Transverse colon (tissue), 4 donors: ENCODE measurements around the gene MYG1. TPM values are rescaled to one million over a fixed set of nuclear protein-coding genes. Genes with fewer than 3 reads are reported as not detected.
"Not testable (repeated sequence)": the region's sequence is repeated elsewhere in the genome, so short reads cannot be mapped to it uniquely, and the experiment has no call there.

Experiments used
- DNase-seq: peaks from one replicate; pipeline ENCODE4 v3.0.0-alpha.2; 2019
- H3K27ac ChIP-seq, 4 donors: fragments of 200-600 bp; sonication (generic); 2 replicates each; pipeline ENCODE4 v1.5.1; 2016 to 2018; ENCODE audit warnings: inconsistent platforms in 4 of 4
- H3K27me3 ChIP-seq: fragments of 200-600 bp; sonication (generic); 2 replicates; pipeline ENCODE4 v1.5.1; 2017; ENCODE audit warnings: inconsistent platforms
- H3K36me3 ChIP-seq, 4 donors: fragments of 200-600 bp; sonication (generic); 2 replicates each; pipeline ENCODE4 v1.5.1; 2017 to 2019; ENCODE audit warnings: inconsistent platforms in 4 of 4
- H3K4me1 ChIP-seq, 4 donors: fragments of 200-600 bp; sonication (generic); 2 replicates each; pipeline ENCODE4 v1.5.1; 2017 to 2020; ENCODE audit warnings: inconsistent platforms in 4 of 4
- H3K4me3 ChIP-seq, 4 donors: fragments of 200-600 bp; sonication (generic); 1 replicate in 1 of 4; 2 replicates in 3 of 4; pipeline versions ENCODE4 v1.5.1 to v1.6.1; 2017 to 2019; ENCODE audit warnings: inconsistent platforms in 4 of 4
- H3K9me3 ChIP-seq, 2 donors: fragments of 200-600 bp; sonication (generic); 2 replicates each; pipeline ENCODE4 v1.5.1; 2017 to 2019; ENCODE audit warnings: inconsistent platforms in 2 of 2
- EP300 ChIP-seq: sonication (generic); formaldehyde crosslinking; IDR thresholded peaks from one replicate; pipeline ENCODE4 v1.6.1; 2017; ENCODE audit warnings: antibody characterized with exemption, low read depth
- POLR2A ChIP-seq: fragments of 450-650 bp; IDR thresholded peaks from one replicate; pipeline ENCODE4 v1.6.1; 2016; ENCODE audit warnings: antibody characterized with exemption, mild to moderate bottlenecking, moderate library complexity
- POLR2AphosphoS5 ChIP-seq, 3 donors: sonication (generic); formaldehyde crosslinking; IDR thresholded peaks; one replicate each; pipeline ENCODE4 v1.6.1; 2016; ENCODE audit warnings: antibody characterized with exemption in 3 of 3
- WGBS, 2 donors: methylation state at CpG; one replicate each; pipeline ENCODE4 v1.1.5; 2018; ENCODE audit warnings: low coverage in 1 of 2; 5-methylcytosine and 5-hydroxymethylcytosine counted together
- in situ Hi-C, 4 donors: fragments of 200-750 bp; cut with MboI; loops; one replicate each; pipeline versions ENCODE4 v1.15.0 to v1.15.1; 2017; ENCODE audit warnings: low sequenced_read_pairs in 3 of 4, low pct_ligation_motif_present in 1 of 4, low pct_unique_long_range_greater_than_20kb in 1 of 4
- intact Hi-C: fragments of 100-400 bp; cut with DNase I; formaldehyde crosslinking; loops from one replicate; pipeline ENCODE4 v1.15.1; 2023; ENCODE audit warnings: low total_unique reads
- total RNA-seq, 4 donors: library from RNA; depleted of rRNA; stranded (reverse); fragments of >200 nt; gene quantifications; one replicate each; pipeline ENCODE4 v1.1.0, GENCODE V29; 2016
- TF ChIP-seq, protein P1 (sequence below), 5 experiments: fragments of 200-600 bp in 3 of 5; fragments of 450-650 bp in 2 of 5; sonication (generic) in 3 of 5; IDR thresholded peaks; 1 replicate in 2 of 5; 2 replicates in 3 of 5; pipeline ENCODE4 v1.5.1; 2016 to 2017; ENCODE audit warnings: antibody characterized with exemption in 5 of 5, inconsistent platforms in 3 of 5, mild to moderate bottlenecking in 2 of 5, moderate library complexity in 1 of 5

The MYG1 gene
- total RNA-seq, 4 donors from 2014 or later, result 12.7 to 37.0 (median 24.3) TPM

DNA sequence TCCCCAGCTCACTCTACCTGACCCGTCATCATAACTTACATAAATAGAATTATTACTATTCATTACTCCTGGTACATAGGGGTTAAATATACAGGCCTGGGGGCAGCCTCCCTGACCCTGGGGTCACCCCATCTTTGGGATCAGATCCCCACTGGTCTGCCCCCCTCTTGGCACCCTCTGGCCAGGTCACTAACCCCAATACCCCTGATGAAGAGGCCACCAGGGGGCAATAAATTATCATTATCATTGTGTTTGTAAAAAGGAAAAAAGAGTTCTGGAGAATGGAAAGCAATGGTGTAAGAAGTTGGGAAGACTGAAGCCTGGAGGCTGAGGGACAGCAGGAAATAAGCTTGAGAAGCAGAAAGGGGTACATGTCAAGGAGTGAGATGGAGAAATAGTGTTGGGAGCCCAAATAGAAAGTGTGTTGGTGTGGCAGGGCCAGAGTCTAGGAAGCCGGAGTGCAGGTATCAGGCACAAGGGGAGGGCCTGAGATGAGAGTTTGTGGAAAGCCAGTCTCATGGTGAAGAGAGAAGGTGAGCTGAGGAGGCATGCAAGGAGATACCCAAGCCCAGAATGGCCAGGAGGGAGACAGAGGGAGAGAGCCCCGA, 28.0 kb downstream of the MYG1 start:
- Histone ChIP-seq H3K4me3 (no peak overlapping the region), H3K27me3 (peaks cover 38% of the 10 kb centered on the region), H3K4me1 (peaks cover 0 to 25% (median 14%) of the 10 kb centered on the region in 4 donors), H3K27ac (no peak overlapping the region), H3K9me3 (no peaks in the 10 kb centered on the region), H3K36me3 (no peaks in the 10 kb centered on the region)
- intact Hi-C loops (no loop called here), in situ Hi-C loops (no loop called here)
- no peak for DNase-seq
- no peak for TF ChIP-seq POLR2AphosphoS5 (IDR thresholded peaks at IDR 0.05)
- TF ChIP-seq, protein P1, sequence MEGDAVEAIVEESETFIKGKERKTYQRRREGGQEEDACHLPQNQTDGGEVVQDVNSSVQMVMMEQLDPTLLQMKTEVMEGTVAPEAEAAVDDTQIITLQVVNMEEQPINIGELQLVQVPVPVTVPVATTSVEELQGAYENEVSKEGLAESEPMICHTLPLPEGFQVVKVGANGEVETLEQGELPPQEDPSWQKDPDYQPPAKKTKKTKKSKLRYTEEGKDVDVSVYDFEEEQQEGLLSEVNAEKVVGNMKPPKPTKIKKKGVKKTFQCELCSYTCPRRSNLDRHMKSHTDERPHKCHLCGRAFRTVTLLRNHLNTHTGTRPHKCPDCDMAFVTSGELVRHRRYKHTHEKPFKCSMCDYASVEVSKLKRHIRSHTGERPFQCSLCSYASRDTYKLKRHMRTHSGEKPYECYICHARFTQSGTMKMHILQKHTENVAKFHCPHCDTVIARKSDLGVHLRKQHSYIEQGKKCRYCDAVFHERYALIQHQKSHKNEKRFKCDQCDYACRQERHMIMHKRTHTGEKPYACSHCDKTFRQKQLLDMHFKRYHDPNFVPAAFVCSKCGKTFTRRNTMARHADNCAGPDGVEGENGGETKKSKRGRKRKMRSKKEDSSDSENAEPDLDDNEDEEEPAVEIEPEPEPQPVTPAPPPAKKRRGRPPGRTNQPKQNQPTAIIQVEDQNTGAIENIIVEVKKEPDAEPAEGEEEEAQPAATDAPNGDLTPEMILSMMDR (IDR thresholded peaks at IDR 0.05), result peak in 3 of 5 experiments; percentile 16 to 31 (median 16)
- 71 to 77% methylated on average over 3 of the region's 3 CpGs for WGBS, 2 donors

DNA sequence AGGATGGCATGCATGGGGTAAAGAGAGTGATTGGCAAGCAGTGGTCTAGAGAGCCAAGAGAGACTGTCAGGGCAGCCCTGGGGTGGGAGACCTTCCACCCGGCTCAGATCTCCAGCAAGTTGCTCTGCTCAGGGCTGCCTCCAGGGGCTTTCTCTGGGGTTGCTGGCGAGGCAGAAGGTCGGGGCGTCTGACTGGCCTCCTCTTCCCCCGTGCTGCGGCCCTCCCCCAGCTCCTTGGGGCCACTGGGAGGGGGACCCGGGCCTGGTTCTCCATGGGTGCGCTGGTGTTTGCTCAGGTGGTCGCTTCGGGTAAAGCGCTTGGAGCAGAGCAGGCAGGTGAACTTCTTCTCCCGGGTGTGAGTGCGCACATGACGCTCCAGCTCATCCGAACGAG, 28.5 kb downstream of the MYG1 start:
- WGBS, 2 donors, result 49% methylated on average over 12 of the region's 16 CpGs; no CpG with 5 or more reads in 1 of the 2 donors
- TF ChIP-seq, protein P1 (IDR thresholded peaks at IDR 0.05), result no peak
- TF ChIP-seq POLR2A (no peak), POLR2AphosphoS5 (IDR thresholded peaks at IDR 0.05) (no peak), EP300 (no peak)
- Histone ChIP-seq H3K4me3 (no peak overlapping the region), H3K9me3 (no peaks in the 10 kb centered on the region), H3K27me3 (peaks cover 43% of the 10 kb centered on the region), H3K27ac (no peak overlapping the region), H3K4me1 (peaks cover 0 to 25% (median 14%) of the 10 kb centered on the region in 4 donors), H3K36me3 (no peaks in the 10 kb centered on the region)
- intact Hi-C loops (no loop called here), in situ Hi-C loops (no loop called here)
- no peak for DNase-seq

DNA sequence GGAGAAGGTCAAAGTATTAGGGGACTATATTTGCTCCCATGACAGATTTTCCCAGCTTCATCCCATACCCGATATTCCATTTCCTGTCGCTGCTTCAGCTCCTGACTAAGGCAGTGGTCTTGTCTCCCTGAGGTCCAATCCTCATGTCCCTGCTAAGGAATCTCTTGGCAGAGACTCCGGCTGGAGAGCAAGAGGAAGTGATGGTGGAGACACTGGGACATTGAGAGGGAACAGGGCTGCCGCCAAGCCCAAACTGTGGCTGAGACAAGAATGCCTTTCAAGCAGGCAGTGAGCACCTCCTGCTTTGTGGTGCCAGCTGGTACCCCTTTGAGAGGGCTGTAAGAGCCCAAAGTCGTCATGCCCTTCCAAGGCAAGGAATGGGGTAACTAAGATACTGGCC, 31.2 kb downstream of the MYG1 start:
- intact Hi-C loops, result no loop called here
- no peak for DNase-seq

DNA sequence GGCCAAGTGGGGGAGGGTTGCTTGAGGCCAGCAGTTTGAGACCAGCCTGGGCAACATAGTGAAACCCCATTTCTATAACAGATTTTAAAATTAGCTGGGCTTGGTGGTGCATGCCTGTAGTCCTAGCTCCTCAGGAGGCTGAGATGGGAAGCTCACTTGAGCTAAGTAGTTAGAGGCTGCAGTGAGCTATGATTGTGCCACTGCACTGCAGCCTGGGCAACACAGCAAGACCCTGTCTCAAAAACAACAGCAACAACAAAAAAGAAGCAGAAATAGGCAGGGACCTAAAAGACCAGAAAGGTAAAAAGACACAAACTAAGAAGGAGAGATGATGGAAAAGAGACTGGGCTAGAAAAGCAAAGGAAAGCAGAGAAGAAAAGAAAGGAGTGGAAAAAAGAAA, 32.8 kb downstream of the MYG1 start:
- H3K27ac ChIP-seq, intact Hi-C loops, in situ Hi-C loops, DNase-seq, H3K36me3 ChIP-seq, H3K4me1 ChIP-seq, H3K4me3 ChIP-seq, H3K9me3 ChIP-seq: not testable (repeated sequence)
- H3K27me3 ChIP-seq, result peaks cover 55% of the 10 kb centered on the region

More for the DNA sequence above, 31.2 kb downstream of the MYG1 start:
- Histone ChIP-seq H3K36me3 (no peaks in the 10 kb centered on the region), H3K4me3 (no peak overlapping the region), H3K4me1 (peaks cover 0 to 7% (median 3%) of the 10 kb centered on the region in 4 donors), H3K9me3 (no peaks in the 10 kb centered on the region), H3K27ac (no peak overlapping the region), H3K27me3 (peaks cover 53% of the 10 kb centered on the region)
- in situ Hi-C loops, result no loop called here
- TF ChIP-seq EP300 (no peak), POLR2AphosphoS5 (IDR thresholded peaks at IDR 0.05) (no peak), POLR2A (no peak)
- TF ChIP-seq, protein P1 (IDR thresholded peaks at IDR 0.05), result no peak
- 85% methylated on average over 5 of the region's 5 CpGs; no CpG with 5 or more reads in 1 of the 2 donors for WGBS, 2 donors

DNA sequence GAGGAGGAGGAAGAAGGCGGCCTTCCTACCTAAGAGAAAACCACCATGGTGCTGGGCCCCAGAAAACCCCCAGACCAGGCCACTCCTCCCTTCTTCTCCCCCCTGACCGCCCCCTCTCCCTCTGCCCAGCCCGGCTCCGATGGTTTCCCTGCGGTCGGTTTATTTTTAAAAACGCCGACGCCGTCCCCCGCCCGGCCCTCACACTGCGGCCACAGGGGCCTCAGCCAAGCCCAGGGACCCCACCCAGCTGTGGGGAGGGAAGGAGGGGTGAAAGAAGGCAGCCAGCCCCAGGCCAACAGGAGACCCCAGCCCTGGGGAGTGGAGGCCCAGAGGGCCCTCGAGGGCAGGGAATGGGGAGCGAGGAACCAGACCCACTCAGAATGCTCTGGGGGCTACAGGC, 33.2 kb downstream of the MYG1 start:
- 79% methylated on average over 15 of the region's 15 CpGs; no CpG with 5 or more reads in 1 of the 2 donors for WGBS, 2 donors
- no peaks in the 10 kb centered on the region for H3K9me3 ChIP-seq
- no peak for DNase-seq
- H3K4me3 ChIP-seq, result no peak overlapping the region
- no peaks in the 10 kb centered on the region for H3K36me3 ChIP-seq
- no peak overlapping the region for H3K27ac ChIP-seq
- no peak for TF ChIP-seq POLR2A
- TF ChIP-seq, protein P1 (IDR thresholded peaks at IDR 0.05), result no peak
- TF ChIP-seq EP300, result no peak
- no peak for TF ChIP-seq POLR2AphosphoS5 (IDR thresholded peaks at IDR 0.05)
- peaks cover 55% of the 10 kb centered on the region for H3K27me3 ChIP-seq
- intact Hi-C loops (no loop called here), in situ Hi-C loops (no loop called here)
- no peaks in the 10 kb centered on the region for H3K4me1 ChIP-seq
